Head of caudate nucleus (tissue), 42 donors: Measurements from ENCODE around the gene PLIN4.

Experiments used
- DNase-seq, 42 donors: peaks; one replicate each; pipeline versions ENCODE4 v3.0.0 to v3.0.0-alpha.2; 2020 to 2021; ENCODE audit warnings: mixed read lengths in 7 of 42
- intact Hi-C: fragments of 100-400 bp; cut with DNase I; formaldehyde crosslinking; loops from one replicate; pipeline ENCODE4 v1.15.0; 2022

Gene PLIN4

GRCh38 chr19:4498694-4499093 is 19.6 kb downstream of the PLIN4 start:
- no peak for DNase-seq
- intact Hi-C loops: no loop called here

DNA sequence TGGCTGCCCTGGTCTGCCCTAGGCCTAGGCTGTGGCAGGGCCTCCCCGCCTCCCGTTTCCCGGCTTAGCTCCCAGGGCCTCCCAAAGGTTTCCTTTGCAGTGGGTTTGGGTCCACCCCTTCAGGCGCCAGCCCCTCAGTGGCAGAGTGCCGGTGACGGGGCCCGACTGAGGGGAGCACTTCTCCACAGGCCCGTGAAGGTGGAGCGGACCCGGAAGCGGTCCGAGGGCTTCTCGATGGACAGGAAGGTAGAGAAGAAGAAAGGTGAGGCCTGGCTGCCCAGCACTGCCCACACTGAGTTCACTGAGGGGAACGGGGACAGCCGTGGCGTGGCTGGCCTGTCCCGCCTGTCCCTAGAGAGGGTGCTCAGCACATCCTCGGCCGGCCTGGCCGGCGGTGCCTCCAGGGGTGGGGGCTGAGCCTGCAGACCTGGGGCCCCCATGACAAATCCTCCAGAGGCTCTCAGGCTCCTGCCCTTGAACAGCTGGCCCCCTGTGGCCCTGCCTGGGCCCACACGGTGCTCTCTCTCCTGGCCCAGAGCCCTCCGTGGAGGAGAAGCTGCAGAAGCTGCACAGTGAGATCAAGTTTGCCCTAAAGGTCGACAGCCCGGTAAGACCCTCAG is 20.4 kb downstream of the PLIN4 start:
- intact Hi-C loops: no loop called here
- DNase-seq: no peak

- intact Hi-C loops: no loop called here
- DNase-seq: no peak
These were observed 22.0 kb downstream of the PLIN4 start for GRCh38 chr19:4496304-4496703.

GRCh38 chr19:4495471-4495870 is 22.8 kb downstream of the PLIN4 start:
- intact Hi-C loops: no loop called here
- peak; percentile 11 to 91 (median 72) for DNase-seq

GRCh38 chr19:4494691-4495064 is 23.6 kb downstream of the PLIN4 start:
- intact Hi-C loops: no loop called here
- DNase-seq: no peak

DNA sequence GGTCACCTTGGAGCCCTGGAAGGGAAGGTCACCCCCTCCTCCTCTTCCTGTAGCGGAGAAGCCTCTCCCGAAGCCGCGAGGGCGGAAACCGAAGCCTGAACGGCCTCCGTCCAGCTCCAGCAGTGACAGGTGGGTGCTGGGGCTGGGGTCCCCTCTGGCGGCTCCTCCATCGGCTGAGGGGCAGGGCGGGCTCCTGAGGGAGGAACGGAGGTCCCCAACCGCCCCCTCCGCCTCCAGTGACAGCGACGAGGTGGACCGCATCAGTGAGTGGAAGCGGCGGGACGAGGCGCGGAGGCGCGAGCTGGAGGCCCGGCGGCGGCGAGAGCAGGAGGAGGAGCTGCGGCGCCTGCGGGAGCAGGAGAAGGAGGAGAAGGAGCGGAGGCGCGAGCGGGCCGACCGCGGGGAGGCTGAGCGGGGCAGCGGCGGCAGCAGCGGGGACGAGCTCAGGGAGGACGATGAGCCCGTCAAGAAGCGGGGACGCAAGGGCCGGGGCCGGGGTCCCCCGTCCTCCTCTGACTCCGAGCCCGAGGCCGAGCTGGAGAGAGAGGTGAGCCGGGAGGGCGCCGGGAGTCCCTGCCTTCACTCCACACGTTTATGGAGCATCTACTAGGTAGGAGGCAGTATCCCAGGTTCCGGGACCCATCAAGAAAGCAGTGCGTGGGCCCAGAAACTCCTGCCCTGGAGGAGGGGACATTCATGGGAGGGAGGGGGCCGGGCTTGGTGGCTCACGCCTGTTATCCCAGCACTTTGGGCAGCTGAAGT is 24.2 kb downstream of the PLIN4 start:
- intact Hi-C loops: no loop called here

GRCh38 chr19:4493104-4493928 is 25.0 kb downstream of the PLIN4 start:
- peak in 8 of 42 donors; percentile 18 to 54 (median 36) for DNase-seq
- intact Hi-C loops: no loop called here

More for the DNA sequence above, 24.2 kb downstream of the PLIN4 start:
- DNase-seq: no peak

- no peak for DNase-seq
- intact Hi-C loops: no loop called here
These were observed 25.8 kb downstream of the PLIN4 start for GRCh38 chr19:4492337-4493103.

DNA sequence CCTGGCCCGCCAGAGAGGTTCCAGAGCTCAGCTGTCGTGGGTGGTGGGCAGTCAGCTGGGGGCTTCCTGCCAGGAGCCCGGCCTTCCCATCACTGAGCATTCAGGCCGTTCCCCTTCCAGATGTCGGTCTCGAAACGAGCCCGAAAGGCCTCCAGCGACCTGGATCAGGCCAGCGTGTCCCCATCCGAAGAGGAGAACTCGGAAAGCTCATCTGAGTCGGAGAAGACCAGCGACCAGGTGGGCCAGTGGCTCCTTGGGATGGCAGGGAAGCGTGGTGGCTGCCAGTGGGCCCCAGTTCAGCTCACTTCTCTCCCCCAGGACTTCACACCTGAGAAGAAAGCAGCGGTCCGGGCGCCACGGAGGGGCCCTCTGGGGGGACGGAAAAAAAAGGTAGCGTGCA is 26.8 kb downstream of the PLIN4 start:
- intact Hi-C loops: no loop called here
- no peak for DNase-seq

DNA sequence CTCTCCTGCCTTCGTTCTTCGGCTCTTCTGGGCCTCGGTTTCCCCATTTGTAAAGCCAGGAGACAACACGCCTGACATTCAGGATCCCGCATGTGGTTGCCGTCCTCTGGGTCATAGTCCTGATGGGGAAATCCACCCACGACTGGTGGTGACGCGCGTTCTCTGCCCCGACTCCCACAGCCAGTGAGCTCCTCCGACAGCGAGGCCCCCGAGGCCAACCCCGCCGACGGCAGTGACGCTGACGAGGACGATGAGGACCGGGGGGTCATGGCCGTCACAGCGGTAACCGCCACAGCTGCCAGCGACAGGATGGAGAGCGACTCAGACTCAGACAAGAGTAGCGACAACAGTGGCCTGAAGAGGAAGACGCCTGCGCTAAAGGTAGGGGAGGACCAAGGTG is 29.8 kb downstream of the PLIN4 start:
- DNase-seq: no peak
- intact Hi-C loops: no loop called here

- intact Hi-C loops: no loop called here
- DNase-seq: no peak
These were observed 30.7 kb downstream of the PLIN4 start for GRCh38 chr19:4487572-4487971.

DNA sequence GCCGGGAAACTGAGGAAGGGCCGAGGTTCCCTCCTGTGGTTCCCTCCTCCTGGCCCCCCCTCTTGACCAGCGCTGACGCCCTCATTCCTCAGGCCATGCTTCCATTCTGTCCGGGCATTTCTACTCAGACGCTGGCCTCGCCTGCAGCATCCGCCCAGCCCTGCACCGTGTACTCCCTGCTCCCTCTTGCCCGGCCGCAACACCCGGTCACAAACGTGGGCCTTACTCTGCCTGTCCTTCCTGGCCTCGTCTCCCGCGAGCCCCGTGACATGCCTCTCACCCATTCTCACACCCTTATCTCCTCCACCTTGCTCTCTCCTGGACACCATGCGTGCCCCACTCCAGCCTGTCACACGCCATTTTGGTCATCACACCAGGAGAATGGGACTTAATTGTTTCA is 34.9 kb downstream of the PLIN4 start:
- DNase-seq: no peak
- intact Hi-C loops: no loop called here

DNA sequence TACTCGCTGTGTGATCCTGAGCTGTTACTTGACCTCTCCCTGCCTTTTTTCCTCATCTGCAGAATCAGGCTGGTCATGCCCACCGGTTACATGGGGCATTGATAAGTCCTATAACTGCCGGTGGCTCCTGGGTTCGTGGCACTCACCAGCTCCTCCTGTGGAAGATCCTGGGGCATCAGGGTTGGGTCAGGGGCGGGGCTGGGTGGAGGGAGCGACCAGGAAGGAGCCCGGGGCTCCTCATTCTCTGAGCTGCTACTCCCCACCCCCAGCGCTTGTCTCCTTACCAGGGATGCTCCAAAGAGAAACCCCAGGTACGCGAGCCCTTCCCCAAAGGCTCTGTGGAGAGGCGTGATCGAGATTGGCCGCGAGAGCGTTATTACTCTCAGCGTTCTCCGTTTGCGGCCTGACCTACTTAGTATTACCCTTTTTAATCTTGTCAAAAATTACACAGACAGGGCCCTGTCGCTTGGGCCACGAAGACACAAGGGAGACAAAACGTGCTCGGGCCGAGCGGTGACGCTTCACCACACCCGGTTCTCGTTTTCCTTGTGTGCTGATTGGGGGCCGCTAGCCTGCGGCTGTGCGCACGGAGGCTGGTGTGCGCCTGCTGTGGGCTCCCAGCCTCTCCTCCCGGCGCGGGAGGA is 35.4 kb downstream of the PLIN4 start:
- intact Hi-C loops: no loop called here
- DNase-seq: no peak

DNA sequence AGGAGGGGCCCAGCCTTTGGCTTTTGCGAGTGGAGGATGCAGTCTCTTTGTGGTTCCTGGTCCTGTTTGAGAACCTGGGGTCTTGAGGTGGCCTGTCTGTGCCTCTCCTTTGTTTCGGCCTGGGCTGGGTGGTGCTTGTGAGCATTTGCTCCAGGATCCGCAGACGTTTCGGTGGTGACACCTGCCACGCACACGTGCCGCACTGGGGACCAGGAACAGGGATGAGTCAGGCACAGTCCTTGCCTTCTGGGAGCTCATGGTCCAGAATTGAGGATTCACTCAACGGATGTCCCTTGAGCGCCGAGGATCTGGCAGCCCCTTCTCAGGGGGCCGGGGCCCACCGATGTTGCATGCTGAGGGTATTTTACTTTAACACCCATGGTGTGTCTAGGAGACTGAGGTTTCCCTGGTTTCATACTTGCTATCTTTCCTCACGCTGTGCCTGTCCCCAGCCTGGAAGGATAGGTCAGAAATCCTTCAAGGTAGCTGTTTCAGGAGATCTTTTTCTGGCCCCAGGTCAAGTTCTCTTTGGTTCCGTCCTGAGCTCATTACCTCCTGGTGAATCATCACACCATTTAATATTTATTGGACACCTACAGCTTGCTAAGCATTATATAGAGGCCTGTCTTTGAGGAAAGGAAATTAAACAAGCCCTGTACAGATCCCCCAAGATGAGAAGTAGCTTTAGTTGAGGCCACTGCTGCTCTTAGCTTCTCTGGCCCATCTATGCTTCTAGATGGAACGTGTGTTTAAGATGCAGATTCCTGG is 41.1 kb downstream of the PLIN4 start:
- intact Hi-C loops: no loop called here
- DNase-seq: no peak

DNA sequence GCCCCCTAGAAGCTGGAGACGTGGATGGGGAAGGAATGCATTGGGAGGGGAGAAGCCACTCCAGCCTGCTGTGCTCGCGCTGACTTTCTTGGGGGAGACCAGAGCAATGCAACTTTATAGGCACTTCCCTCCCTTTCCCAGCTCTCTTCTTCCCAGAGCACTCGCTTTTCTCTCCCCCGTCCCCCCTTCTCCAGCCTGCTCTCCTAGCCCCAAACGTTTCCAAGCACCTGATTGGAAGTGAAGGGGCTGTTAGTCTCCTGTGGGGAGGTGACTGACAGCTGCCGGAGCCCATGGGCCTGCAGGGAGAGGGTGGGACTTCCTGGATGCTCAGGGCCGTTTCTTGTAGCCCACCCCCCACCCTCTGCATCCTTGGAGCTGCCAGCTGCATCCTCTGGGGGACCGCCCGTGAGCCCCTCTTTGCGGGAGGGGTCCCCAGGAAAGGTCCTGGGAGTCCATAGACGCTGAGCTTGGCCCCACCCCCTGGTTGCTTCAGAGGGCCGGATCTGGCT is 43.7 kb downstream of the PLIN4 start:
- intact Hi-C loops: no loop called here
- DNase-seq: peak; percentile 53 to 93 (median 78)

- intact Hi-C loops: no loop called here
- DNase-seq: no peak
These were observed 44.3 kb downstream of the PLIN4 start for GRCh38 chr19:4473763-4474513.

- no peak for DNase-seq
- intact Hi-C loops: no loop called here
These were observed 45.1 kb downstream of the PLIN4 start for GRCh38 chr19:4473011-4473762.
